Progenitor cell of endocrine pancreas (in vitro differentiated cells): ENCODE measurements around the gene CDH23. TPM values are rescaled to one million over a fixed set of nuclear protein-coding genes. Genes with fewer than 3 reads are reported as not detected.

Source experiments
- DNase-seq: peaks from one replicate; pipeline ENCODE4 v3.0.0; 2021; ENCODE audit warnings: low spot score; ENCODE audit not compliant: unreplicated experiment
- H3K27ac Mint-ChIP-seq: 2 replicates; pipeline ENCODE4 v1.8.0; 2021; ENCODE audit warnings: mild to moderate bottlenecking, moderate library complexity, mixed read lengths
- H3K27me3 Mint-ChIP-seq: 2 replicates; pipeline ENCODE4 v1.8.0; 2021; ENCODE audit warnings: mixed read lengths
- H3K36me3 Mint-ChIP-seq: 2 replicates; pipeline ENCODE4 v1.8.0; 2022; ENCODE audit warnings: mixed read lengths; ENCODE audit not compliant: insufficient read depth
- H3K4me1 Mint-ChIP-seq: 2 replicates; pipeline ENCODE4 v1.8.0; 2021; ENCODE audit warnings: low read depth, mixed read lengths
- H3K4me3 Mint-ChIP-seq: 2 replicates; pipeline ENCODE4 v1.8.0; 2021; ENCODE audit warnings: low read depth, mild to moderate bottlenecking, moderate library complexity, mixed read lengths
- H3K9me3 Mint-ChIP-seq: 2 replicates; pipeline ENCODE4 v1.8.0; 2021; ENCODE audit warnings: low read depth, mixed read lengths
- CTCF ChIP-seq: fragments of 200-600 bp; sonication (generic); IDR thresholded peaks from one replicate; pipeline ENCODE4 v1.5.0; 2021; ENCODE audit warnings: antibody characterized with exemption, mild to moderate bottlenecking; ENCODE audit not compliant: unreplicated experiment
- total RNA-seq: library from RNA; stranded (reverse); gene quantifications from 2 replicates; pipeline ENCODE4 v1.2.1, GENCODE V29; 2021

The CDH23 gene
- total RNA-seq, 1 donor from 2014 or later = 0.43 TPM

GRCh38 chr10:71476228-71477011 is 79.7 kb downstream of the CDH23 start:
- Mint-ChIP-seq H3K4me3 (no peak overlapping the region), H3K36me3 (no peaks in the 10 kb centered on the region), H3K27ac (no peak overlapping the region), H3K4me1 (no peaks in the 10 kb centered on the region), H3K9me3 (no peaks in the 10 kb centered on the region), H3K27me3 (peaks cover 39% of the 10 kb centered on the region)
- DNase-seq = no peak
- no peak for TF ChIP-seq CTCF

- no peak overlapping the region for H3K27ac Mint-ChIP-seq
- H3K4me1 Mint-ChIP-seq = no peaks in the 10 kb centered on the region
- H3K36me3 Mint-ChIP-seq = no peaks in the 10 kb centered on the region
- H3K27me3 Mint-ChIP-seq = peaks cover 35% of the 10 kb centered on the region
- no peak for TF ChIP-seq CTCF
- DNase-seq = no peak
- no peak overlapping the region for H3K4me3 Mint-ChIP-seq
- H3K9me3 Mint-ChIP-seq = no peaks in the 10 kb centered on the region
Measured at GRCh38 chr10:71478173-71478572, 81.5 kb downstream of the CDH23 start.

- Mint-ChIP-seq H3K4me3 (no peak overlapping the region), H3K9me3 (no peaks in the 10 kb centered on the region), H3K4me1 (no peaks in the 10 kb centered on the region), H3K36me3 (no peaks in the 10 kb centered on the region), H3K27ac (no peak overlapping the region), H3K27me3 (peaks cover 41% of the 10 kb centered on the region)
- no peak for TF ChIP-seq CTCF
- DNase-seq = no peak
Measured at GRCh38 chr10:71478813-71479365, 82.2 kb downstream of the CDH23 start.

GRCh38 chr10:71479831-71480230 is 83.1 kb downstream of the CDH23 start:
- Mint-ChIP-seq H3K9me3 (no peaks in the 10 kb centered on the region), H3K27ac (no peak overlapping the region), H3K4me3 (no peak overlapping the region), H3K27me3 (peaks cover 47% of the 10 kb centered on the region), H3K4me1 (no peaks in the 10 kb centered on the region), H3K36me3 (no peaks in the 10 kb centered on the region)
- DNase-seq = no peak
- no peak for TF ChIP-seq CTCF

GRCh38 chr10:71480662-71481061 is 83.9 kb downstream of the CDH23 start:
- Mint-ChIP-seq H3K36me3 (no peaks in the 10 kb centered on the region), H3K9me3 (no peaks in the 10 kb centered on the region), H3K27ac (no peak overlapping the region), H3K27me3 (peaks cover 47% of the 10 kb centered on the region), H3K4me1 (no peaks in the 10 kb centered on the region), H3K4me3 (no peak overlapping the region)
- no peak for TF ChIP-seq CTCF
- no peak for DNase-seq
